HG03135 (cell line): ENCODE results near the gene LRRC37A3.
"Not testable (repeated sequence)": the region's sequence is repeated elsewhere in the genome, so short reads cannot be mapped to it uniquely, and the experiment has no call there.

Experiments
- ATAC-seq: cut with Tn5 transposase; IDR thresholded peaks from one replicate; pipeline ENCODE4 v1.9.1; 2021; ENCODE audit warnings: mild to moderate bottlenecking, moderate library complexity; ENCODE audit not compliant: unreplicated experiment

Gene LRRC37A3

GRCh38 chr17:64919289-64920025, at the start of gene LRRC37A3:
Gene LRRC37A3, minus strand, starts transcription at chr17:64919478. Its CDS starts 22,221 bp downstream, at chr17:64897257.
- ATAC-seq: peak; percentile 95

DNA sequence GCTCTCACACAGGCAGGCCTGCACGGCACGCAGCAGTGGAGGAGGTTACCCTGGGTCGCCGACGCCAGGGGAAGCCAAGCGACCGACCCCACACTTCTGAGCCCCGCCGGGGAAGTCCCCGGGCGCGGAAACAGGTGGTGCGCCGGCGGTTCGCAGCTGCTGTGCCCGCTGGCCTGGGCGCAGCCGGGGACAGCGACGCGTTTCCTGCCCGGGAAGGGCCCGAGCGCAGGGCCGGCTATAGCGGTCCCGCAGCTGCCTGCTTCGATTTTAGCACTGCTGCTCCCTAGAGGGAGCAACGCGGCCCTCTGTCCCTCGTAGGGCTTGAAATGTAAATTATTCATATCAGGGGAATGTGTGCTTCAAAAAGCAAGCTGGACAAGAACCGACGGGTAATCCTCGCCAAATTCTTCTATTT, 46.6 kb upstream of the LRRC37A3 start:
- ATAC-seq: peak; percentile 83

- not testable (repeated sequence) for ATAC-seq
Observed at GRCh38 chr17:64965256-64965872, 46.1 kb upstream of the LRRC37A3 start.

DNA sequence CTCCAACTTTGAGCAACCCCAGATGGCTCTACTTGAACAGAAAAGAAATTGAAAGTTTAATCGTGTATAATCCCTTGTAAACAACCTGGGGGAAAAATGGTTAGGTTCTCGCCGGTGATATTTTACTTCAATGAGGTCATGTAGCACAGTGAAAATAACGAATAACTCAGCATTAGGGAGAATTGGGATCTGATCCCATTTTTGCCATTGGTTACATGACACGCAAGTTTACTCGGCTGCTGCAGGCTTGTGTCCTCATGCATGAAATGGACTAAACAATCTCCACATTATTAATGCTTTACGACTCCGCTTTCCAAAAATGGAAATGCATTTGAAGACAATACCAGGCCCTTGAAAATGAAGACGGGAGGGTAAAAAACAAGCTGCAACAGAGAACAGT, 45.5 kb upstream of the LRRC37A3 start:
- no peak for ATAC-seq

GRCh38 chr17:64963814-64964213, 44.5 kb upstream of the LRRC37A3 start:
- not testable (repeated sequence) for ATAC-seq

- peak; percentile 46 for ATAC-seq
Observed at GRCh38 chr17:64961563-64962378, 42.5 kb upstream of the LRRC37A3 start.

- ATAC-seq: no peak
Observed at GRCh38 chr17:64951877-64952276, 32.6 kb upstream of the LRRC37A3 start.

- no peak for ATAC-seq
Observed at GRCh38 chr17:64950871-64951270, 31.6 kb upstream of the LRRC37A3 start.

DNA sequence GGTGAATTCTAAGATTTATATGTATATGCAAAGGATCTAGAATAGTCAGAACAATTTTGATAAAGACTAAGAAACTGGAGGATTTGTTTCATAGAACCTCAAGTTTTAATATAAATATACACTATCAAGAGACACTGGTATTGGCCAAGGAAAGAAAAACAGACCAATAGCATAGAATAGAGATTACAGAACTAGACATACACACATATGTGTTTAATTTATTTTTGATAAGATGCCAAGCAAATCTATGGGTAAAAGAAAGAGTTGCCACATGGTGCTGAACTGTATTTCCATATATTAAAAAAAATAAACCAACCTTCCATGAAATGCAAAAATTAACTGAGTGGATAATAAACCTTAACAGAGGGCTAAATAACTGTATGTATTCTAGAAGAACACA, 27.9 kb upstream of the LRRC37A3 start:
- no peak for ATAC-seq

- no peak for ATAC-seq
Observed at GRCh38 chr17:64941761-64942160, 22.5 kb upstream of the LRRC37A3 start.

DNA sequence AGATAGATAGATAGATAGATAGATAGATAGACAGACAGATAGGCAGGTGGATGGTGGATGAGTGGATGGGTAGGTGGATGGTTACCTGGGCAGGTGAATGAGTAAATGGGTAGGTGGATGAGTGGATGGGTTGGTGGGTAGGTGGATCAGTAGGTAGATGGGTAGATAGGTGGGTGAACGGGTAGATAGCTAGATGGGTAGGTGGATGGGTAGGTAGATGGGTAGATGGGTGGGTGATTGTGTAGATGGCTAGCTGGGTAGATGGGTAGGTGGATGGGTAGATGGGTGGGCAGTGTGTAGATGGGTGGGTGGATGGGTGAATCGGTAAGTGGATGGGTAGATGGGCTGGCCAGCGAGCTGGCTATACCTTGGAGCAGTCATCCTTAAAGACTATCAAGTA, 21.8 kb upstream of the LRRC37A3 start:
- ATAC-seq: no peak

- ATAC-seq: no peak
Observed at GRCh38 chr17:64940055-64940454, 20.8 kb upstream of the LRRC37A3 start.

DNA sequence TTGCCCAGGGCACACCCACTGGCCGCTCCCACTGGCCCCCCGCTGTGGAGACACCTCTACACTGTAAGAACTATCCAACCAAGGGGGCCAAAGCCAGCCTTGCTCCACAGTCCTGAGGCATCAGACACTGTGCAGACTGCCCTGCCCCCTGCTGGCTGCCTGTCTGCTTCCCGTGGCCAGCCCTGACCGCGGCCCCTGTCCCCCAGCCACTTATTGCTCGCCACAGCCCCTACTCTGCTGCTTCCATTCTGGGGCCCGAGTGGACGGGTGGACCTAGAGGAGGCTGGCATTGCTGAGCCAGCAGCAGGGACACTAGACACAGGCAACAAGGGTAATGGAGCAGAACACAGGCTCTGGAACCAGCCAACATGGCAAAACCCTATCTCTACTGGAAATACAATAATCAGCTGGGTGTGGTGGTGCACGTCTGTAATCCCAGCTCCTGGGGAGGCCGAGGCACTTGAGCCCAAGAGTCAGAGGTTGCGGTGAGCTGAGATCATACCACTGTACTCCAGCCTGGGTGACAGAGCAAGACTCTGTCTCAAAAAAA, 19.7 kb upstream of the LRRC37A3 start:
- no peak for ATAC-seq

DNA sequence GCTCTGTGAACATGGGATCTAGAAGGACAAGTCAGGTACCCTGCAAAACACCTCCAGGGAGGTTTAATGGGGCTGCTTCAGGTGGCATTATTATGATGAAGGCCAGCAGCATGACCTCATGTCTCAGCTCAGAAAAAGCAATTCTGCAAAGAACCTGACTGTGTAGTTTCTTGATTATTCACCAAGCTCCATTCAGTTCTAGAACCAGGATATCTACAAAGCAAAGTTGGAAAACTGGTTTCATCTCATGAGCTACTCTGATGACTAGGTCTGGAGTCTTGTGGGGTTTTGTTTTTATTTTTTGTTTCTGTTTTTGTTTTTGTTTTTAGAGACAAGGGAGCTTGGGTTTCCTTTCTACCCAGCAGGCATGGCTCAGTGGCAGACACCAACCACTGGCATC, 19.0 kb upstream of the LRRC37A3 start:
- ATAC-seq: no peak

GRCh38 chr17:64936117-64936516, 16.8 kb upstream of the LRRC37A3 start:
- ATAC-seq: no peak

DNA sequence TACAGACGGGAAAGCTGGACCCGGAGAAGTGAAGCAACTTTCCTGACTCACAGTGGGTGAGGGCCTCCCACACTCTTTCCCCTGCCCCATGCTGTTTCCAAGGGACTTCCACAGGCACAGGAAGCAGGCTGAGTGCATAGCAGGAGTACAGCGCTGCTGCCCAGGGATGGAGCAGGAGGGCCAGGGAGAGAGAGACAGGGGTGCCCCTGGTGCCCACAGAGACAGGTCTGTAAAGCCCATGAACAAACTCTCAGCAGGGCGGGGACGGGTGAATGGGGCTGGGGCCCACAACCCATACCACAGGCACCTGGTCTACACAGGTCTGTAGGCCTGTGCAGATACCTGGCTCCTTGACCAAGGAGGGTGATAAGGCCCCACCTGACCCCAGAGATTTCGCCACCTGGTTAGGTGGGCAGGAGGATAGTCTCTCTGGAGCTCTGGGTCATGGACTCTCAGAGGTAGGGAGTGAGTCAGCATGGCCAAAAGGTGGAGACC, 15.1 kb upstream of the LRRC37A3 start:
- ATAC-seq: not testable (repeated sequence)

GRCh38 chr17:64932850-64933249, 13.6 kb upstream of the LRRC37A3 start:
- ATAC-seq: not testable (repeated sequence)

DNA sequence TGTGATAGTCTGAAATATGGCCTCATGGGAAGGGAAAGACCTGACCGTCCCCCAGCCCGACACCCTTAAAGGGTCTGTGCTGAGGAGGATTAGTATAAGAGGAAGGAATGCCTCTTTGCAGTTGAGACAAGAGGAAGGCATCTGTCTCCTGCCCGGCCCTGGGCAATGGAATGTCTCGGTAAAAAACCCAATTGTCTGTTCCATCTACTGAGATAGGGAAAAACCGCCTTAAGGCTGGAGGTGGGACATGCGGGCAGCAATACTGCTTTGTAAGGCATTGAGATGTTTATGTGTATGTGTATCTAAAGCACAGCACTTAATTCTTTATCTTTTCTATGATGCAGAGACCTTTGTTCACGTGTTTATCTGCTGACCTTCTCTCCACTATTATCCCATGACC, 11.1 kb upstream of the LRRC37A3 start:
- not testable (repeated sequence) for ATAC-seq

DNA sequence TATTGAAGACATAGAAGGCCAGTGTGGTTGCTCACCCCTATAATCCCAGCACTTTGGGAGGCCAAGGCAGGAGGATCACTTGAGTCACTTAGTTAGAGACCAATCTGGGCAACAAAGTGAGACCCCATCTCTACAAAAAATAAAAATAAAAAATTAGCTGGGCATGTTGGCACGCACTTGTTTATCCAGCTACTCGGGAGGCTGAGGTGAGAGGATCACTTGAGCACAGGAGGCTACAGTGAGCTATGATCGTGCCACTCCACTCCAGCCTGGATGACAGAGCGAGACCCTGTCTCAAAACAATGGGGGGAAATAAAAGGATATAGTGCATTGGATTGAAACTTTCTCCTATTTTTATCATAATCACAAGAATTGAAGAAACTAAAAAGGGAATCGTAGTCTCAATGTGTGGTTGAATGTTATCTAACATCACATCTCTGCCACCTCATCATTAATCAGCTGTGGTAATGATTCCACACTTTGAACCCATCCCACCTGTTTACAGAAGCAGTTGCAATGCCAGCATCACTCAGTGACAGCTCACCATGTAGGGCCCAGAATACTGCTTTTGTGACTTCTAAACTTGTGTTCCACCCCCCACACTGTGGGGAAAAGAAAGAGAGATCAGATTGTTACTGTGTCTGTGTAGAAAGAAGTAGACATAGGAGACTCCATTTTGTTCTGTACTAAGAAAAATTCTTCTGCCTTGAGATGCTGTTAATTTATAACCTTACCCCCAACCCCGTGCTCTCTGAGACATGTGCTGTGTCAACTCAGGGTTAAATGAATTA, 10.3 kb upstream of the LRRC37A3 start:
- not testable (repeated sequence) for ATAC-seq

DNA sequence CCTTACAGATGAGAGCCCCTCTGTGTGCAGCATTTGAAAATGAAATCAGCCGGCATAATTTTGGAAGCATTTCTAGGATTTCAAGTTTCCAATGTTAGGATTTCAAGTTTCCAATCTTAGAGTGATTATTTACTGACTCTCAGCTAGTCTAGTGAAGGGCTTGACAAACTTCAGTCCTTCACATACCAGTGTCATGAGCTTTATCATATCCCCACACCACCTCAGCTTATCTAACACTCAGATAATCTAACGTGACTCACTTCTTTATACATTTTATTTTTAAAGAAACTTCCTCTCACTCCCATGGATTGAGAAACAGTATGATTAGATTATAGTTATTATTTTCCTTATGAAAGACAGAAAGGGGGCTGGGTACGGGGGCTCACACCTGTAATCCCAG, 9.4 kb upstream of the LRRC37A3 start:
- not testable (repeated sequence) for ATAC-seq
